Measurements from ENCODE around the gene SPTLC2.

GRCh38 chr14:77565289-77565993 is 51.0 kb downstream of the SPTLC2 start:
- TF ChIP-seq CTCF (IDR thresholded peaks at IDR 0.05; ENCODE audit: low read depth, low read length) (no peak), EZH2phosphoT487 (IDR thresholded peaks at IDR 0.05; ENCODE audit: low read depth) (no peak)

All from OCI-LY3 (cell line).